Measurements from ENCODE around the gene SCGB3A1.

The SCGB3A1 gene

GRCh38 chr5:180594311-180595045 lies 3.2 kb upstream of the SCGB3A1 start:
- TF ChIP-seq, protein P1, sequence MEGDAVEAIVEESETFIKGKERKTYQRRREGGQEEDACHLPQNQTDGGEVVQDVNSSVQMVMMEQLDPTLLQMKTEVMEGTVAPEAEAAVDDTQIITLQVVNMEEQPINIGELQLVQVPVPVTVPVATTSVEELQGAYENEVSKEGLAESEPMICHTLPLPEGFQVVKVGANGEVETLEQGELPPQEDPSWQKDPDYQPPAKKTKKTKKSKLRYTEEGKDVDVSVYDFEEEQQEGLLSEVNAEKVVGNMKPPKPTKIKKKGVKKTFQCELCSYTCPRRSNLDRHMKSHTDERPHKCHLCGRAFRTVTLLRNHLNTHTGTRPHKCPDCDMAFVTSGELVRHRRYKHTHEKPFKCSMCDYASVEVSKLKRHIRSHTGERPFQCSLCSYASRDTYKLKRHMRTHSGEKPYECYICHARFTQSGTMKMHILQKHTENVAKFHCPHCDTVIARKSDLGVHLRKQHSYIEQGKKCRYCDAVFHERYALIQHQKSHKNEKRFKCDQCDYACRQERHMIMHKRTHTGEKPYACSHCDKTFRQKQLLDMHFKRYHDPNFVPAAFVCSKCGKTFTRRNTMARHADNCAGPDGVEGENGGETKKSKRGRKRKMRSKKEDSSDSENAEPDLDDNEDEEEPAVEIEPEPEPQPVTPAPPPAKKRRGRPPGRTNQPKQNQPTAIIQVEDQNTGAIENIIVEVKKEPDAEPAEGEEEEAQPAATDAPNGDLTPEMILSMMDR (IDR thresholded peaks at IDR 0.05; ENCODE audit: extremely low read depth, missing control alignments): no peak
- no peak for DNase-seq (ENCODE audit: low spot score)

DNA sequence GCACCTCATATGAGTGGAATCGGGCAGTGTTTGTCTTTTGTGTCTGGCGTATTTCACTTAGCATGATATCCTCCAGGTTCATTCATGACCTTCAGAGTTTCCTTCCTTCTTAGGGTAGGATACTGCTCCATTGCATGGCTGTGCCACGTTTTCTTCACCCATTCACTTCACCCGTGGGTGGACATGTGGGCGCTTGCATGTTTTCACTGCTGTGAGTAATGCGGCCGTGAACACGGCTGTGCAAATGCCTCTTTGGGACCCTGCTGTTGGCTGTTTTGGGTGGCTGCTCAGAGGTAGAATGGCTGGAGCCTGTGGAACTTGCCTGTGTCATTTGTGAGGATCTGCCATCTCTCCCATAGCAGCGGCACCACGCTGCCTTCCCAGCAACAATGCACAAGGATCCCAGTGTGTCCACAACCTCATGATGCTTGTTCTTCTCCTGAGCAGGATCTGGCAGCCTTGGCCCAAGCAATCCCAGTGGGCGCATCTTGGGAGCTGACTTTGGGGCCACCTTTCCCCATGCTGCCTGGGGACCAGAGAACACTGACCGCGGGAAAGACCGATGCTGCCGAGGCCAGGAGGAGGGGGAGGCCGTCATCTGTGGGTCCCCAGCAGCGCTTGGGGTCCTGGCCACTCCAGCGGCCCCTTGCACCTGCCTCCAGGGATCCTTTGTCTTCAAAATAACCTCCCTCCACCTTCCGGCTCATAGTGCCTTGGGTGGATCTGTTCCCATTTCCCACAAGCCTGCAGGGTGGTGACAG lies 2.3 kb upstream of the SCGB3A1 start:
- TF ChIP-seq, protein P1 (IDR thresholded peaks at IDR 0.05; ENCODE audit: extremely low read depth, missing control alignments): no peak

GRCh38 chr5:180592176-180592575 lies 877 bp upstream of the SCGB3A1 start:
- DNase-seq (ENCODE audit: low spot score): no peak
- TF ChIP-seq, protein P1 (IDR thresholded peaks at IDR 0.05; ENCODE audit: extremely low read depth, missing control alignments): no peak

More for the DNA sequence above, 2.3 kb upstream of the SCGB3A1 start:
- no peak for DNase-seq (ENCODE audit: low spot score)

GRCh38 chr5:180590543-180591310 lies 572 bp downstream of the SCGB3A1 start:
- TF ChIP-seq, protein P1 (IDR thresholded peaks at IDR 0.05; ENCODE audit: extremely low read depth, missing control alignments): no peak
- DNase-seq (ENCODE audit: low spot score): peak; percentile 27

DNA sequence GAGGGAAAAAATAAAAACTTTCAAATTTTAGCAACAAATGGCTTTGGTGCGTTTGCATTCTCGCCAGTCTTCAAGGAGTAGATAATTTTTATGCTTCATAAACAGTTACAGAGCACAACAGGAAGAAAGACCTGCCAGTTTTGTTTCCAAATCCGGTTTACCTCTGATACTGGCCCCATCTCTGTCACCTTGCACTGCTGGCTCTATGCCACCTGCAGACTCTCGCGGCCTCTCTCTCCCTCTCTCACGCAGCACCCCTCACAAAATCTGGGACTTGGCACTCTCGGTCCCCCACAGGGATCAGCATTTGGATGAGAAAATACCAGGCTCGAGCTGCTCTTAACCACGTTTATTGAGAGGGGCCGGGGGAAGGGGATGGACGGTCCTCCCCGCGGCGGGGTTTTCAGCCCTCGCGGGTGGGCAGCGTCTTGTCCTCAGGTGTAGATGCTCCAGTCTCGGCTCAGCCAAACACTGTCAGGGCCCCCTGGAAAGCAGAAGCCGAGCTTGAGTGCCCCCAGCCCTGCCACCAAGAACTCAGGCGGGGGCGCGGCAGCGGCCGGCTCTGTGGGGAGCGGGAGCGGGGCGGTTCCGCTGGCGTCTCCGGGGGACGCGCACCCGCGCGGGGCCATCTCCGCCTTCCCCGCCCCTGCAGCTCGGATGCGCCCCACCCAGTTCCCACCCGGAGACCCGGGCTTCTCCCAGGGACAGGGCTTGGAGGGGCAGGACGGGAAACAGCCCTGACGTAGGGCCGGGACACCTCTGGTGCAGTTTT lies 1.3 kb downstream of the SCGB3A1 start:
- TF ChIP-seq, protein P1 (IDR thresholded peaks at IDR 0.05; ENCODE audit: extremely low read depth, missing control alignments): no peak
- DNase-seq (ENCODE audit: low spot score): peak; percentile 17

GRCh38 chr5:180586870-180587269 lies 4.4 kb downstream of the SCGB3A1 start:
- TF ChIP-seq, protein P1 (IDR thresholded peaks at IDR 0.05; ENCODE audit: extremely low read depth, missing control alignments): no peak
- no peak for DNase-seq (ENCODE audit: low spot score)
